ENCODE data around the gene NRG3. TPM values are rescaled to one million over a fixed set of nuclear protein-coding genes. Genes with fewer than 3 reads are reported as not detected.

Gene NRG3
- total RNA-seq, 1 experiment from 2014 or later, result not detected

DNA sequence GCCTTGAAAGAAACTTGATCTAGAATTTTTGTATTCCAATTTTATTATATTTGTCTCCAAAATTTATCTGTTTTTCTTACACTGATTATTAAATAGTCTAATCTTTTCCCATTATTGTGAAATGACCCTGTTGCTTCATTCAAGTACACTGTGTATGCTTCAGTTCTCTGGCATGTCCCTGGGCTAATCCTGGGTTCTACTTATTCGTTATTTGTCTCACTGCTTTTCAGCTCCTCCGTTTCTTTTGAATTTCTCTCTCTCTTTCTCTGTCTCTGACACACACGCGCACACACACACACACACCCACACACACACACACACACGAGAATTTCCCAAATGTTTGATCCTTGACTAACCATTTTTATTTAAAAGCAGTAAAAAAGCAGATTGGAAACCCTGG lies 768.6 kb downstream of the NRG3 start:
- ChIA-PET CTCF (no interaction called here), POLR2A (no interaction called here), RAD21 (ENCODE audit: low non-redundant PET in 1 of 2, low total read pairs in 2 of 2, uncharacterized antibody in 2 of 2, unreplicated experiment in 2 of 2) (no interaction called here)
- H3K79me2 ChIP-seq (ENCODE audit: insufficient read depth, low read length), result no peaks in the 10 kb centered on the region
- no peak overlapping the region for H3K4me2 ChIP-seq (ENCODE audit: low read length)
- no peak for TF ChIP-seq EZH2 (IDR thresholded peaks at IDR 0.05)
- no peak for TF ChIP-seq EGR1 (IDR thresholded peaks at IDR 0.05; ENCODE audit: low read depth)
- no peak for TF ChIP-seq ZBTB33 (IDR thresholded peaks at IDR 0.05; ENCODE audit: extremely low read depth, insufficient replicate concordance, low read length)
- no peak for TF ChIP-seq JUND (IDR thresholded peaks at IDR 0.05)
- TF ChIP-seq, protein P1, sequence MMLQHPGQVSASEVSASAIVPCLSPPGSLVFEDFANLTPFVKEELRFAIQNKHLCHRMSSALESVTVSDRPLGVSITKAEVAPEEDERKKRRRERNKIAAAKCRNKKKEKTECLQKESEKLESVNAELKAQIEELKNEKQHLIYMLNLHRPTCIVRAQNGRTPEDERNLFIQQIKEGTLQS (IDR thresholded peaks at IDR 0.05), result no peak
- no peak for TF ChIP-seq ZNF274 (IDR thresholded peaks at IDR 0.05; ENCODE audit: low read depth, low read length)
- no peak for TF ChIP-seq ELF1 (IDR thresholded peaks at IDR 0.05; ENCODE audit: borderline replicate concordance, low read depth)
- no peak for TF ChIP-seq CTCF (IDR thresholded peaks at IDR 0.05 in 2 of 3, conservative IDR thresholded peaks at IDR 0.05 in 1 of 3; ENCODE audit: borderline replicate concordance in 1 of 3, insufficient read depth in 1 of 3, low read depth in 2 of 3, low read length in 2 of 3)
- no peak for TF ChIP-seq RAD21 (IDR thresholded peaks at IDR 0.05; ENCODE audit: low read depth)
- TF ChIP-seq CEBPB (IDR thresholded peaks at IDR 0.05; ENCODE audit: low read depth), result no peak
- TF ChIP-seq SP1 (IDR thresholded peaks at IDR 0.05; ENCODE audit: low read depth), result no peak
- TF ChIP-seq EZH2phosphoT487 (IDR thresholded peaks at IDR 0.05; ENCODE audit: borderline replicate concordance), result no peak
- TF ChIP-seq SRF (IDR thresholded peaks at IDR 0.05; ENCODE audit: low read depth), result no peak
- TF ChIP-seq REST (IDR thresholded peaks at IDR 0.05; ENCODE audit: low read depth), result no peak
- TF ChIP-seq SIN3A (IDR thresholded peaks at IDR 0.05; ENCODE audit: low read depth), result no peak
- no peak for TF ChIP-seq ZFX (IDR thresholded peaks at IDR 0.05)
- TF ChIP-seq, protein P2, sequence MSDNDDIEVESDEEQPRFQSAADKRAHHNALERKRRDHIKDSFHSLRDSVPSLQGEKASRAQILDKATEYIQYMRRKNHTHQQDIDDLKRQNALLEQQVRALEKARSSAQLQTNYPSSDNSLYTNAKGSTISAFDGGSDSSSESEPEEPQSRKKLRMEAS (IDR thresholded peaks at IDR 0.05), result no peak
- no peak for TF ChIP-seq FOSL1 (IDR thresholded peaks at IDR 0.05; ENCODE audit: low read depth)
- TF ChIP-seq POLR2AphosphoS5 (IDR thresholded peaks at IDR 0.05; ENCODE audit: low read depth, low read length), result no peak
- TF ChIP-seq CBX3 (IDR thresholded peaks at IDR 0.05; ENCODE audit: low read depth), result no peak
- H3K9ac ChIP-seq (ENCODE audit: low read length), result no peak overlapping the region
- H3K36me3 ChIP-seq (ENCODE audit: control insufficient read depth in 1 of 2, insufficient read depth in 2 of 2, low read length in 2 of 2), result no peaks in the 10 kb centered on the region
- H3K9me2 ChIP-seq (ENCODE audit: insufficient read depth), result no peaks in the 10 kb centered on the region
- H3K27me3 ChIP-seq (ENCODE audit: insufficient read depth, low read length), result no peaks in the 10 kb centered on the region
- intact Hi-C loops (cut with micrococcal nuclease), result no loop called here
- H3K9me3 ChIP-seq (ENCODE audit: control insufficient read depth in 1 of 2, insufficient read depth in 1 of 2, low read depth in 1 of 2, low read length in 2 of 2), result peaks cover 3 to 8% of the 10 kb centered on the region in 2 experiments; a peak in 2 of 4 replicates
- DNase-seq (ENCODE audit: low read depth, low spot score) (no peak), ATAC-seq (no peak)
- H3K4me1 ChIP-seq (ENCODE audit: control insufficient read depth in 1 of 2, insufficient read depth in 2 of 2, low read length in 2 of 2), result no peaks in the 10 kb centered on the region
- no peaks in the 10 kb centered on the region for H4K20me1 ChIP-seq (ENCODE audit: insufficient read depth)
- H3K27ac ChIP-seq (ENCODE audit: low read depth, low read length), result no peak overlapping the region
- no peak overlapping the region for H3K4me3 ChIP-seq (replicated peaks in 1 of 2; ENCODE audit: low read depth in 1 of 2, low read length in 2 of 2)
- no TSS peak for BruUV-seq (replicated peaks)
- H2AFZ ChIP-seq (ENCODE audit: low read depth, low read length, poor library complexity, severe bottlenecking), result no peak overlapping the region
